Vagina (tissue), 2 donors: ENCODE data around the gene MAN1C1.

Experiments
- CTCF ChIP-seq, 3 experiments: fragments of 450-650 bp in 2 of 3; fragments of 200-600 bp in 1 of 3; sonication (generic) in 1 of 3; IDR thresholded peaks; one replicate each; pipeline ENCODE4 v1.5.1; 2017 to 2019; ENCODE audit warnings: antibody characterized with exemption in 3 of 3, mild to moderate bottlenecking in 2 of 3, moderate library complexity in 2 of 3
- POLR2AphosphoS5 ChIP-seq, 2 donors: sonication (generic); formaldehyde crosslinking; IDR thresholded peaks; one replicate each; pipeline ENCODE4 v1.9.0; 2017; ENCODE audit warnings: antibody characterized with exemption in 2 of 2, mild to moderate bottlenecking in 2 of 2, low read depth in 1 of 2; ENCODE audit not compliant: insufficient read depth in 1 of 2

GRCh38 chr1:25689686-25690381 lies 73.2 kb downstream of the MAN1C1 start:
- TF ChIP-seq CTCF (IDR thresholded peaks at IDR 0.05) (no peak), POLR2AphosphoS5 (IDR thresholded peaks at IDR 0.05; ENCODE audit: insufficient read depth in 1 of 2, low read depth in 1 of 2) (no peak)
